HG02763 (cell line): ENCODE data around the gene ATP5PB.

Experiments
- ATAC-seq: cut with Tn5 transposase; IDR thresholded peaks from one replicate; pipeline ENCODE4 v1.9.1; 2021; ENCODE audit warnings: mild to moderate bottlenecking, moderate library complexity; ENCODE audit not compliant: unreplicated experiment

The ATP5PB gene, protein sequence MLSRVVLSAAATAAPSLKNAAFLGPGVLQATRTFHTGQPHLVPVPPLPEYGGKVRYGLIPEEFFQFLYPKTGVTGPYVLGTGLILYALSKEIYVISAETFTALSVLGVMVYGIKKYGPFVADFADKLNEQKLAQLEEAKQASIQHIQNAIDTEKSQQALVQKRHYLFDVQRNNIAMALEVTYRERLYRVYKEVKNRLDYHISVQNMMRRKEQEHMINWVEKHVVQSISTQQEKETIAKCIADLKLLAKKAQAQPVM

DNA sequence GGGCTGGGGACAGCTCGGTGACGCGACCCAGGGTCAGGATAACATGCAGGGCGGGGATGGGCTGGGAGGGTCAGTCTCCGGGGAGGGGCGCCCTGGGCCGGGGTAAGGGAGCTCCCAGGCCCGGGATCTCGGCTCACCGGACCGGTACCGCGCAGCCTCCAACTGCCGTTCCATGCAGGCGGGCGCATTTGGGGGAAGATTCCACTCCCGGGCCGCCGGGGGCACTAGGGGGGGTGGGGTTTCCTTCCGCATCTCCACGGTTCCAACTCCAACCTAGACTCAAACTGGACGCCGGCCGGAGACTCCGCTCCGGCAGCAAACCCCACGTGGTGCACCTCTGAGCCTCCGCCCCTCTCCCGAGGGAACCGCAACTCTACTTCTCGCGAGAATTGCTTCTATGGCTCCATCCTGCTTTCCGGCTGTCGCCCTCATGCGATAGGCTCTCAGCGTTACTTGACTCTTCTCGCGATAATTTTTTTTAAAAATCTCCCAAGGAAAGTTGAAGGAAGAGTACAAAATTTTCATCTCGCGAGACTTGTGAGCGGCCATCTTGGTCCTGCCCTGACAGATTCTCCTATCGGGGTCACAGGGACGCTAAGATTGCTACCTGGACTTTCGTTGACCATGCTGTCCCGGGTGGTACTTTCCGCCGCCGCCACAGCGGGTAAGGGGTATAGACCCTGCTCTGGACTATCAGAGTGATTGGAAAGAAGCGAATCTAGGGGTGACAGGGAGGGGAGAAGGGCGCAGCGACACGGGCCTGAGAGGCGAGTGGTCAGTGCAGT is at the start of gene ATP5PB, which contains the start of gene WDR77:
Gene ATP5PB (plus strand): TSS at position 547 of the 785 bp plus-strand sequence. CDS start 78 bp downstream, at position 625.
Gene WDR77 (minus strand): TSS at position 339 of the 785 bp plus-strand sequence. CDS start 87 bp downstream, at position 252.
- ATAC-seq = peak; percentile 95

GRCh38 chr1:111399792-111400610 is 49.3 kb upstream of the ATP5PB start:
- ATAC-seq = no peak

DNA sequence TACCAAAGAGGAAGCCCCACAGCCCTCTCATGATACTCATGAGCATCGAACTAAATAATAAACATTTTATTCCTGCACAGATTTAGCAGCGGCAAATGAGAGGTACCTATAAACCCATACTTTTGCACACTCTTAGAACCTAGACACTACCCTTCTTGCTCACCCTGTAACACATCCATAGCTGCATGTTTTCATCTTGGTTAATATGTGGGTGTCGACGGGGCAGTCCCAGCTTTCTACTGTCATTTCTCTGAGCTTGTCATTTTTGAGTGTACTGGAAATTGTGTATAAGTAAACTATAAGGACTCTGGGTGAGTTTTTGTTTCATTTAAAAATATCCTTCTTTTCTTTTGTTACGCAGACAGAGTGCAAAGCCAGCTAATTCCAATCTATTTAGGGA is 47.2 kb upstream of the ATP5PB start:
- no peak for ATAC-seq

DNA sequence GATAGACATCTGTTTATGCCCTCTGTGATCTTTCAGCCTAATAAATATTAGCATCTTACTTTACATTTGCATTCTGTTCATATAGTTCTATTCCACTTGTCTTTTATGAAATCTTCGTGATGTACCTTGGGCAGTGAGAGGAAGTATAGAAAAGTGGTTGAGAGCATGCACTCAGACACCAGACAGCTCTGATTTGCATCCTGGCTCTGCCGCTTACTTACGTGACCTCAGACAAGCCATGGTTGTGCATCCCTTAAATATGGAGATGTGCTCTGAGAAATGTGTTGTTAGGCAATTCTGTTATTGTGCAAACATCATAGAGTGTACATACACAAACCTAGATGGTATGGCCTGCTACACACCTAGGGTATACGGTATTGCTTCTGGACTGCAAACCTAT is 44.7 kb upstream of the ATP5PB start:
- ATAC-seq = no peak

DNA sequence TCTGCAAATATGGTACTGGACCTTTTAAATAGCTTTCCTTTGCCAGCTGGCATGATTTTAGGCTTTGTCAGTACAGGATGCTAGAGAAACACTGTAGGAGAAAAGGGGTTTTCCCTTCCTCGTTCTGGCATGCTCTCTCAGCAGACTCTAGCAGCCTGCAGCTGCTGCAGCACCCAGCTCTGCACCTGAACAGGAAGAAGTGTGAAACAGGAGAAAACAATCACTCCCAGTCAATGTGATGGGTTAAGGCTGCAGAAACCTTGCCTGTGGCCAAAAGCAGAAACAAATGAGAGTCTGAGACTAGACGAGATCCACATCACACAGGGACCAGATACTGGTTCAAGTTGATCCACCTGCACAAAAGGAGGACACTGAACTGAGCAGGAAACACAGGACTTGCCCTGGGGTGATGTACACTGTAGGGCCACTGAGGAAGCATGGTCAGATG is 42.9 kb upstream of the ATP5PB start:
- ATAC-seq = peak; percentile 92

DNA sequence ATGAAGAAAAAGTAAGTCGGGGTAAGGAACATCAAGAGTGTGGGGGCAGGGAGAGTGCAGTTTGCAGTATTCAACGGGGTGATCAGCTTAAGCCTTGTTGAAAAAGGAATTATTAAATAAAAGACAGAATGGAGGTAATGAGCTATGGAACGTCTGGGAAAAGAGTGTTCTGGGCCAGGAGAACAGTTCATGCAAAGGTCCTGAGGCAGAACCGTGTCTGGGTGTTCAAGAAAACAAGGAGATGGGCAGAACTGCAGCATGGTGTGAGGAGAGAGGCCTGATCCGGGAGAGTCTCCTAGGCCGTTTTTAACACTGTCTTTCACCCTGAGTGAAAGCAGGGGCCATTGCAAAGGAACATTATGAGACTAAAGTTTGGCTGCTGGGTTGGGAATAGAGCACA is 42.0 kb upstream of the ATP5PB start:
- no peak for ATAC-seq

DNA sequence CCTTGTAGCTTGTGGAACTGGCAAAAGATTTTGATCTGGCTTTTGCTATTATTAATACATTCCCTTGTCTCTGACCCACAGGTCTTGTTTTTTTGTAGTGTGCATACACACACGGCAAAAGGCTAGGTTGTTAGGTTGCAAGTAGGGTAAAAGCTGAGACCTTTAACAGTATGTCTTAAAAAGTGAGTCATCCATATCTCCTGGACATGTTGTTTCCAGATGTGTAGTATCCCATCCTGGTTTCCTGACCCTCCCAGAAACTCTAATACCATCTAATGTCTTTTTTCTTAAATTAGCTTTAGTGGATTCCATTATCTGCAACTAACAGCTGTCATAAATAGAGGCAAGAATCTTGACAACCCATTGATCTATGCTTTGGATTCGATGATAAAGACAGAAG is 36.4 kb upstream of the ATP5PB start:
- ATAC-seq = no peak

DNA sequence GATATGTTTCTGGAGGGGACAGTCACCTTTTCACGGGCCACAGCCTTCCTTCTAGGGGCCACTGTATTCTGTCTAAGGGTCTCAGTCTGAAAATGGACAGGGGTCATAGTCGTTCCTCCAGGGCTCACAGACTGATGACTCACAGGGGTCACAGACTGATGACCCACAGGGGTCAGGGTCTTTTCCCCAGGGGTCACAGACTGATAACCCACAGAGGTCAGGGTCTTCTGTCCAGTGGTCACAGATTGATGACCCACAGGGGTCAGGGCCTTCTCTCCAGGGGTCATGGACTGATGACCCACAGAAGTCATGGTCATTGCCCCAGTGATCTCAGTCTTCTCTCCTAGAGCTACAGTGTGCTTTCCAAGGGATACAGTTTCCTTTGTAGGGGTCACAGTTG is 34.5 kb upstream of the ATP5PB start:
- ATAC-seq = no peak

- ATAC-seq = no peak
Observed at GRCh38 chr1:111415461-111415860, 33.8 kb upstream of the ATP5PB start.

GRCh38 chr1:111417755-111418154 is 31.5 kb upstream of the ATP5PB start:
- no peak for ATAC-seq

DNA sequence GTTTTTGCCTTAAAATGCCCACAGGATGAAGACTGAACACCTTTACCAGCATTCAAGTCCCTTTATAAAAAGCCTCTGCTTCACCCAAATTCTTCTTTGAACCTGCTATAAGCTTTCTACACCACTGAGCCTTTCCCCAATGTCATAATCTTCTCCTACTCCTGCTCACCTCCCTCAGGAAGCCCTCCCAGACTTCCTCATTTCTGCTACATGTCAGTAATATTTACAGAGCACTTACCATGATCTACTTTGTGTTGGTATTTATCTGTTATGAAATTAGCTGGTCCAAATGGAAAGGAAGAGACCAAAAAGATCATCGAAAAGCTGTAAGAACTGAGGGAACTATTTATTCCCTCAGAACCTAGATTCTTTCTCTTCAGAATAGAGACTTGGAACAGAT is 30.2 kb upstream of the ATP5PB start:
- no peak for ATAC-seq

GRCh38 chr1:111420377-111420776 is 28.9 kb upstream of the ATP5PB start:
- ATAC-seq = no peak

GRCh38 chr1:111422546-111423391 is 26.5 kb upstream of the ATP5PB start:
- ATAC-seq = no peak

GRCh38 chr1:111424281-111424680 is 25.0 kb upstream of the ATP5PB start:
- ATAC-seq = no peak

- no peak for ATAC-seq
Observed at GRCh38 chr1:111436726-111437125, 12.5 kb upstream of the ATP5PB start.

GRCh38 chr1:111439461-111440351 is 9.6 kb upstream of the ATP5PB start:
- no peak for ATAC-seq

DNA sequence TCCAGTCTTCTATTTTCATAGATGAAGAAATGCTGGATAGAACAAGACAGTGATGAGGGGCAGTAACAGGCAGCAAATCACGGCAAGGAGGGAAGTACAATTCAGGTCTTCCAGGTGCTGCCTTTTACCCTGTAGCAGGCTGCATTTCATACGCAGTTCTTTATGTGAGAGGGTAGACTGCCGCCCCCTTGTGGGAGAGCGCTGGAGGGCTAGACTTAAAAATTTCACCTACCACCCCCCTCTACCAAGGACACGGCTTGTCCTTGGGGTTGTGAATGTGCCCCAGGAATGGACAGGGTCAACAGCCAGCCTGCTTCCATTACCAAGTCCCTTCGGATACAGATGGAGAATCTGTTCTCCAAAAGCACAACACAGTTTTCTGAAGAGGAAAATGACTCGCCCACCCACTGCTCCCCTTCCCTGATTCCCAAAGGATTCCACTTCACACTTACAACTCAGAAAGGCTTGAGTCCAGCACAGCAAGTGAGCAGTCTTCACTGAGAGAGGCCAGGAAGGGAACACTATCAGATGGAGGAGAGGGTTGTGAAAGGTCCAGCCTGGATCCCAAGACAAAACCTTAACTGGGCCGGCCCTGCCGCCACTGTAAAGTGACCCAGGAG is 7.6 kb upstream of the ATP5PB start:
- no peak for ATAC-seq

DNA sequence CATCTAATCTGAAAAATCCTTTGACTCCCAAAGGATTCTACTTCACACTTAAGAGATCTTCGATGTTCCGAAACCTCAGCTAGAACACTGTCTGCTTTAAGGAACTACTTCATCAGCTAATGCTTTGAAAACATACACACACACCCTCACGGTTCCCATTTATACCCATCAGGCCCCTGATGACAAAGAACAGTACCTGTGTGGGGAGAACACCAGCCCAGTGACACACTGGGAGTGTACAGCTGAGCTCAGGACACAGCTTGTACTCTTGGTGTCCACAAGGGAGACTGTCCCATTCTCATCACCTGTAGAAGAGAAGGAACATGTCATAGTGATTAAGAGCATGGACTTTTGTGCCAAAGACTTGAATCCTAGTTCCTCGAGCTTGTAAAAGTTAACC is 6.8 kb upstream of the ATP5PB start:
- ATAC-seq = no peak

DNA sequence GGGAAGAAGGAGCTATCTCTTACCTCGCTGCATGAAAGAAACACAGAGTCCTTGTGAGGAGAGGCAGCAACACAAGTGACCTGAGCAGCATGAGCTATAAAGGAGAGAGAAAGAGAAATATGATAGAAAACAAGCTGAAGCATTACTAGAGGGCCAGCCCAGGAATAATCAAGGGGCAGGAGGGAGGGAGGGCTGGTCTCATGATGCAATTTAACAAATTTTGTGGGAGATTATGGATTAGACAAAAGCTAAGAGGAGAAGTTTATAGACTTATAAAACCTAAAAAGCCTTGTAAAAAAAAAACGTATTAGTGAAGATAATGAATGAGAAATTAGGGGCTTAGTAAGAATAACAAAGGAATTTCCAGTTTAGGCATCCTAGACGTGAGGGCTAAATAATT is 5.2 kb upstream of the ATP5PB start:
- ATAC-seq = no peak
